ENCODE results near the gene ARID3A. TPM values are rescaled to one million over a fixed set of nuclear protein-coding genes. Genes with fewer than 3 reads are reported as not detected.
A peak's percentile ranks its signal among the peaks of the same experiment; 100 is the strongest.

Gene ARID3A
- total and polyA plus RNA-seq, 2 of the 8 experiments (the other 6 are each of a cell fraction or from before 2014, with no cell fraction given): 40.5 to 77.4 TPM

DNA sequence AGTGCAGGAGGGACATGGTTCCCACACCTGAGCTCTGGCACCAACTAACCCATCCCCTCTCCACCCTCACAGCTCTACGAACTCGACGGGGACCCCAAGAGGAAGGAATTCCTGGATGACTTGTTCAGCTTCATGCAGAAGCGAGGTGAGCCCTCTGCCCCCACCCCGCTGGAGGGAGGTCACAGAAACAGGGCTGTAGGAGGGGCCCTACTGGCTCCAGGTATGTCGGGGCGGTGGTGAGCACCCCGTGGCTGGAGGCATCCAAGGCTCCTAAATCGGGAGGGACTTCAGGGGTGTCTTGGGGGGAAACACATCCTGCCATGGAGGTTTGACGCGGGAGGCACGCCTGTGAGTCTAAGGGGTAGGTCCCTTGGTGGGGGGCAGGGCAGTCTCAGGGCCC, 34.2 kb downstream of the ARID3A start (continued):
- TF ChIP-seq, protein P1, sequence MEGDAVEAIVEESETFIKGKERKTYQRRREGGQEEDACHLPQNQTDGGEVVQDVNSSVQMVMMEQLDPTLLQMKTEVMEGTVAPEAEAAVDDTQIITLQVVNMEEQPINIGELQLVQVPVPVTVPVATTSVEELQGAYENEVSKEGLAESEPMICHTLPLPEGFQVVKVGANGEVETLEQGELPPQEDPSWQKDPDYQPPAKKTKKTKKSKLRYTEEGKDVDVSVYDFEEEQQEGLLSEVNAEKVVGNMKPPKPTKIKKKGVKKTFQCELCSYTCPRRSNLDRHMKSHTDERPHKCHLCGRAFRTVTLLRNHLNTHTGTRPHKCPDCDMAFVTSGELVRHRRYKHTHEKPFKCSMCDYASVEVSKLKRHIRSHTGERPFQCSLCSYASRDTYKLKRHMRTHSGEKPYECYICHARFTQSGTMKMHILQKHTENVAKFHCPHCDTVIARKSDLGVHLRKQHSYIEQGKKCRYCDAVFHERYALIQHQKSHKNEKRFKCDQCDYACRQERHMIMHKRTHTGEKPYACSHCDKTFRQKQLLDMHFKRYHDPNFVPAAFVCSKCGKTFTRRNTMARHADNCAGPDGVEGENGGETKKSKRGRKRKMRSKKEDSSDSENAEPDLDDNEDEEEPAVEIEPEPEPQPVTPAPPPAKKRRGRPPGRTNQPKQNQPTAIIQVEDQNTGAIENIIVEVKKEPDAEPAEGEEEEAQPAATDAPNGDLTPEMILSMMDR (IDR thresholded peaks at IDR 0.05; ENCODE audit: control extremely low read depth in 1 of 3, insufficient read depth in 1 of 3, low read depth in 1 of 3, low read length in 3 of 3): peak; percentile 41 to 67 (median 49)
- TF ChIP-seq HDAC2 (IDR thresholded peaks at IDR 0.05; ENCODE audit: borderline replicate concordance in 1 of 2, low read depth in 2 of 2, low read length in 2 of 2) (peak in 1 of 2 experiments; percentile 79; a peak in 1 of 4 replicates), HDAC6 (IDR thresholded peaks at IDR 0.05; ENCODE audit: low read depth, low read length) (no peak), TEAD4 (IDR thresholded peaks at IDR 0.05; ENCODE audit: low read depth, low read length) (peak; percentile 97), CREB1 (IDR thresholded peaks at IDR 0.05) (0 out of 2 replicates have a peak, but pooled peaks have one; percentile 44), RFX5 (IDR thresholded peaks at IDR 0.05; ENCODE audit: borderline replicate concordance, low read depth, low read length) (no peak), KDM1A (IDR thresholded peaks at IDR 0.05; ENCODE audit: borderline replicate concordance, low read length) (peak; percentile 76; the same call in 1 of the 2 replicates), KDM5A (IDR thresholded peaks at IDR 0.05; ENCODE audit: low read length) (no peak), MAFK (IDR thresholded peaks at IDR 0.05; ENCODE audit: low read depth, low read length) (no peak), EP300 (IDR thresholded peaks at IDR 0.05; ENCODE audit: borderline replicate concordance in 1 of 2, low read depth in 2 of 2, low read length in 2 of 2) (no peak), JUND (IDR thresholded peaks at IDR 0.05; ENCODE audit: low read length) (no peak), BRCA1 (IDR thresholded peaks at IDR 0.05; ENCODE audit: low read depth, low read length) (no peak), SP4 (IDR thresholded peaks at IDR 0.05; ENCODE audit: low read length) (no peak), RNF2 (IDR thresholded peaks at IDR 0.05; ENCODE audit: borderline replicate concordance, low read depth, low read length, missing control alignments, poor library complexity, severe bottlenecking) (no peak), TAF1 (IDR thresholded peaks at IDR 0.05; ENCODE audit: low read depth, low read length) (no peak), JUN (IDR thresholded peaks at IDR 0.05; ENCODE audit: low read depth, low read length) (no peak), CBX8 (IDR thresholded peaks at IDR 0.05; ENCODE audit: borderline replicate concordance, low read depth, low read length) (no peak), NRF1 (IDR thresholded peaks at IDR 0.05; ENCODE audit: low read depth, low read length) (no peak), ASH2L (IDR thresholded peaks at IDR 0.05; ENCODE audit: low read length) (no peak)
- TF ChIP-seq, protein P2, sequence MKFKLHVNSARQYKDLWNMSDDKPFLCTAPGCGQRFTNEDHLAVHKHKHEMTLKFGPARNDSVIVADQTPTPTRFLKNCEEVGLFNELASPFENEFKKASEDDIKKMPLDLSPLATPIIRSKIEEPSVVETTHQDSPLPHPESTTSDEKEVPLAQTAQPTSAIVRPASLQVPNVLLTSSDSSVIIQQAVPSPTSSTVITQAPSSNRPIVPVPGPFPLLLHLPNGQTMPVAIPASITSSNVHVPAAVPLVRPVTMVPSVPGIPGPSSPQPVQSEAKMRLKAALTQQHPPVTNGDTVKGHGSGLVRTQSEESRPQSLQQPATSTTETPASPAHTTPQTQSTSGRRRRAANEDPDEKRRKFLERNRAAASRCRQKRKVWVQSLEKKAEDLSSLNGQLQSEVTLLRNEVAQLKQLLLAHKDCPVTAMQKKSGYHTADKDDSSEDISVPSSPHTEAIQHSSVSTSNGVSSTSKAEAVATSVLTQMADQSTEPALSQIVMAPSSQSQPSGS (IDR thresholded peaks at IDR 0.05; ENCODE audit: low read length): no peak
- TF ChIP-seq, protein P3, sequence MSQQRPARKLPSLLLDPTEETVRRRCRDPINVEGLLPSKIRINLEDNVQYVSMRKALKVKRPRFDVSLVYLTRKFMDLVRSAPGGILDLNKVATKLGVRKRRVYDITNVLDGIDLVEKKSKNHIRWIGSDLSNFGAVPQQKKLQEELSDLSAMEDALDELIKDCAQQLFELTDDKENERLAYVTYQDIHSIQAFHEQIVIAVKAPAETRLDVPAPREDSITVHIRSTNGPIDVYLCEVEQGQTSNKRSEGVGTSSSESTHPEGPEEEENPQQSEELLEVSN (IDR thresholded peaks at IDR 0.05): no peak
